Measurements from ENCODE around the gene KCNQ2.

DNA sequence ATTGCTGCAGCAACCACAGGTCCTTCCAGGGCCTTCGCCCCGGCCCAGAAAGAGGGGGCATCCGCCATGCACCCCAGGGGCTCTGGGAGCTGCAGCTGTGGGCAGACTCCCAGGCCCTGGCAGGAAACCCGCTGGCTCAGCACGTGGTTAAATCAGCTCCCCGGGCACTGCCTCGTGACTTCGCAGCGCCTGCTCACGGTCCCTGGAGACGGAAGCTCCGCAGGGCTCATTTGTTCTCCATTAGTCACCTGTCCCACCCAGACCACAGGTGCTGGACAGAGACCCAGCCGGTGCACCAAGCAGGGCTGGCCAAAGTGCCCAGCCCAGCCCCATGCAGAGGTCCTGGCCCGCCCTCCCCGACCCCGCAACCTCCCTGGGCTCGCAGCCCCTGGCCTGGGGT lies 14.7 kb downstream of the KCNQ2 start:
- TF ChIP-seq EP300 (IDR thresholded peaks at IDR 0.05) = no peak
- TF ChIP-seq CTCF (IDR thresholded peaks at IDR 0.05) = no peak

All from stomach (tissue), 4 donors.